GM23248 (cell line): ENCODE results near the gene AFM.

ENCODE experiments used
- EZH2 ChIP-seq: fragments of 200-600 bp; sonication (generic); IDR thresholded peaks from 2 replicates; pipeline ENCODE4 v1.6.1; 2018; ENCODE audit warnings: antibody characterized with exemption, mild to moderate bottlenecking; ENCODE audit not compliant: insufficient read depth, poor library complexity, severe bottlenecking
- EZH2phosphoT487 ChIP-seq: fragments of 200-600 bp; sonication (generic); IDR thresholded peaks from 2 replicates; pipeline ENCODE4 v1.6.1; 2018; ENCODE audit warnings: antibody characterized with exemption, moderate library complexity, mild to moderate bottlenecking, low read depth; ENCODE audit not compliant: insufficient read depth

DNA sequence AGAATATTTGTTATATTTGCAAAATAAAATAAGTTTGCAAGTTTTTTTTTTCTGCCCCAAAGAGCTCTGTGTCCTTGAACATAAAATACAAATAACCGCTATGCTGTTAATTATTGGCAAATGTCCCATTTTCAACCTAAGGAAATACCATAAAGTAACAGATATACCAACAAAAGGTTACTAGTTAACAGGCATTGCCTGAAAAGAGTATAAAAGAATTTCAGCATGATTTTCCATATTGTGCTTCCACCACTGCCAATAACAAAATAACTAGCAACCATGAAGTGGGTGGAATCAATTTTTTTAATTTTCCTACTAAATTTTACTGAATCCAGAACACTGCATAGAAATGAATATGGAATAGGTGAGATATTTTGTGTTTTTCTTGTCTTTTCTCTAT, 45.6 kb upstream of the AFM start, which contains the start of gene AFP:
- TF ChIP-seq EZH2 (no peak), EZH2phosphoT487 (no peak)
